ENCODE measurements around the gene OXLD1. TPM values are rescaled to one million over a fixed set of nuclear protein-coding genes. Genes with fewer than 3 reads are reported as not detected.
A peak's percentile ranks its signal among the peaks of the same experiment; 100 is the strongest.

OXLD1 gene
- total and polyA plus RNA-seq, 10 of the 15 experiments (the other 5 are each of a cell fraction or from before 2014, with no cell fraction given), result 4.6 to 89.5 (median 39.8) TPM

GRCh38 chr17:81711814-81712467, 45.5 kb upstream of the OXLD1 start, which contains the start of gene SLC25A10 (continued):
- TF ChIP-seq, protein P1, sequence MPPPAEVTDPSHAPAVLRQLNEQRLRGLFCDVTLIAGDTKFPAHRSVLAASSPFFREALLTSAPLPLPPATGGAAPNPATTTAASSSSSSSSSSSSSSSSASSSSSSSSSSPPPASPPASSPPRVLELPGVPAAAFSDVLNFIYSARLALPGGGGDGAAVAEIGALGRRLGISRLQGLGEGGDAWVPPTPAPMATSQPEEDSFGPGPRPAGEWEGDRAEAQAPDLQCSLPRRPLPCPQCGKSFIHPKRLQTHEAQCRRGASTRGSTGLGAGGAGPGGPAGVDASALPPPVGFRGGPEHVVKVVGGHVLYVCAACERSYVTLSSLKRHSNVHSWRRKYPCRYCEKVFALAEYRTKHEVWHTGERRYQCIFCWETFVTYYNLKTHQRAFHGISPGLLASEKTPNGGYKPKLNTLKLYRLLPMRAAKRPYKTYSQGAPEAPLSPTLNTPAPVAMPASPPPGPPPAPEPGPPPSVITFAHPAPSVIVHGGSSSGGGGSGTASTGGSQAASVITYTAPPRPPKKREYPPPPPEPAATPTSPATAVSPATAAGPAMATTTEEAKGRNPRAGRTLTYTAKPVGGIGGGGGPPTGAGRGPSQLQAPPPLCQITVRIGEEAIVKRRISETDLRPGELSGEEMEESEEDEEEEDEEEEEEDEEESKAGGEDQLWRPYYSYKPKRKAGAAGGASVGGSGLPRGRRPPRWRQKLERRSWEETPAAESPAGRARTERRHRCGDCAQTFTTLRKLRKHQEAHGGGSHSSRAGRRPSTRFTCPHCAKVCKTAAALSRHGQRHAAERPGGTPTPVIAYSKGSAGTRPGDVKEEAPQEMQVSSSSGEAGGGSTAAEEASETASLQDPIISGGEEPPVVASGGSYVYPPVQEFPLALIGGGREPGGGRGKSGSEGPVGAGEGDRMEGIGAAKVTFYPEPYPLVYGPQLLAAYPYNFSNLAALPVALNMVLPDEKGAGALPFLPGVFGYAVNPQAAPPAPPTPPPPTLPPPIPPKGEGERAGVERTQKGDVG (CRISPR knock-in tag; IDR thresholded peaks at IDR 0.05), result no peak
- no peak for TF ChIP-seq RAD21 (IDR thresholded peaks at IDR 0.05; ENCODE audit: insufficient read depth, low read depth, low read length)
- TF ChIP-seq CHD4 (IDR thresholded peaks at IDR 0.05), result no peak
- TF ChIP-seq PAX5 (IDR thresholded peaks at IDR 0.05; ENCODE audit: borderline replicate concordance, low read depth, low read length), result no peak
- TF ChIP-seq RAD51 (IDR thresholded peaks at IDR 0.05), result peak; percentile 79
- no peak for TF ChIP-seq MLLT1 (IDR thresholded peaks at IDR 0.05)
- TF ChIP-seq, protein P2, sequence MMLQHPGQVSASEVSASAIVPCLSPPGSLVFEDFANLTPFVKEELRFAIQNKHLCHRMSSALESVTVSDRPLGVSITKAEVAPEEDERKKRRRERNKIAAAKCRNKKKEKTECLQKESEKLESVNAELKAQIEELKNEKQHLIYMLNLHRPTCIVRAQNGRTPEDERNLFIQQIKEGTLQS (IDR thresholded peaks at IDR 0.05; ENCODE audit: borderline replicate concordance, extremely low read depth, low read depth, low read length), result 0 out of 2 replicates have a peak, but pooled peaks have one; percentile 40
- no peak for TF ChIP-seq STAT3 (IDR thresholded peaks at IDR 0.05; ENCODE audit: low read depth, low read length)
- TF ChIP-seq KLF5 (IDR thresholded peaks at IDR 0.05; ENCODE audit: partially characterized antibody), result peak; percentile 38
- no peak for TF ChIP-seq JUNB (IDR thresholded peaks at IDR 0.05)
- 0 out of 2 replicates have a peak, but pooled peaks have one; percentile 30 for TF ChIP-seq TCF12 (IDR thresholded peaks at IDR 0.05; ENCODE audit: low read depth, low read length)
- no peak for TF ChIP-seq EZH2 (IDR thresholded peaks at IDR 0.05; ENCODE audit: borderline replicate concordance, control insufficient read depth, low read depth, low read length)
- TF ChIP-seq SMARCA5 (IDR thresholded peaks at IDR 0.05), result no peak
- TF ChIP-seq YBX1 (IDR thresholded peaks at IDR 0.05), result no peak
- TF ChIP-seq NR2C2 (IDR thresholded peaks at IDR 0.05; ENCODE audit: borderline replicate concordance, control insufficient read depth, insufficient read length, low read depth), result no peak
- TF ChIP-seq ETV6 (conservative IDR thresholded peaks at IDR 0.05 in 1 of 2, IDR thresholded peaks at IDR 0.05 in 1 of 2; ENCODE audit: borderline replicate concordance in 1 of 2, low read depth in 1 of 2), result no peak
- no peak for TF ChIP-seq CTCF (IDR thresholded peaks at IDR 0.05 in 2 of 3, conservative IDR thresholded peaks at IDR 0.05 in 1 of 3; ENCODE audit: control insufficient read depth in 2 of 3, extremely low read depth in 1 of 3, insufficient read depth in 1 of 3, low read depth in 3 of 3, low read length in 3 of 3)
- TF ChIP-seq RFX5 (IDR thresholded peaks at IDR 0.05; ENCODE audit: low read depth, low read length), result no peak
- no peak for TF ChIP-seq FOXK2 (IDR thresholded peaks at IDR 0.05)
- no peak for TF ChIP-seq CEBPZ (IDR thresholded peaks at IDR 0.05; ENCODE audit: low read depth, low read length)

Measured in GM12878 (cell line).